SH-SY5Y (cell line): Measurements from ENCODE around the gene STOML3.

ENCODE experiments used
- GATA2 ChIP-seq: IDR thresholded peaks from 2 replicates; pipeline ENCODE4 v1.6.1; 2011; ENCODE audit warnings: mild to moderate bottlenecking, low read depth, low read length
- GATA3 ChIP-seq: IDR thresholded peaks from 2 replicates; pipeline ENCODE4 v1.6.1; 2011; ENCODE audit warnings: low read depth, mild to moderate bottlenecking, low read length, moderate library complexity

DNA sequence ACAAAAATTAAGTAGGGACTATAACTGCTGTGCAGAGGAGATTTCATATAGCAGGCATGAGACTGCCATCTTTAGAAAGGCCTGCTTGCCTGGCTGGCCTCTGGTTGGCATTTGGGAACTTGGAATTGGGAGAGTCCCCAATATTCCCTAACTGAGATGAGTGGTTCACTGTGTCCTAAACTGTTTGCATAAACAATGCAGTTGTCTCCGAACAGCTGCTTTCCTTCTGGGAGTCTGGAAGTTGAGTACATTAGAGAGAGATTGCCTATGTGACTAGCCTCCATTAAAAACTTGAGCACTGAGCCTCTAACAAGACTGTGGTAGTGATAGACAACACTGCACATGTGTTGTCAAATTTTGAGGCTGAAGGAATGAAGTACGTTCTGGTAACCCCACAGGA lies 47.4 kb downstream of the STOML3 start:
- TF ChIP-seq GATA2 (no peak), GATA3 (no peak)
